DMS114 treated with DMSO at 0.1 percent for 48 hours (cell line): ENCODE measurements around the gene NAA30.

ENCODE experiments used
- DNase-seq: peaks from one replicate; lab custom pipeline; 2025; ENCODE audit not compliant: unreplicated experiment; lab: John Stamatoyannopoulos, UW

The NAA30 gene

DNA sequence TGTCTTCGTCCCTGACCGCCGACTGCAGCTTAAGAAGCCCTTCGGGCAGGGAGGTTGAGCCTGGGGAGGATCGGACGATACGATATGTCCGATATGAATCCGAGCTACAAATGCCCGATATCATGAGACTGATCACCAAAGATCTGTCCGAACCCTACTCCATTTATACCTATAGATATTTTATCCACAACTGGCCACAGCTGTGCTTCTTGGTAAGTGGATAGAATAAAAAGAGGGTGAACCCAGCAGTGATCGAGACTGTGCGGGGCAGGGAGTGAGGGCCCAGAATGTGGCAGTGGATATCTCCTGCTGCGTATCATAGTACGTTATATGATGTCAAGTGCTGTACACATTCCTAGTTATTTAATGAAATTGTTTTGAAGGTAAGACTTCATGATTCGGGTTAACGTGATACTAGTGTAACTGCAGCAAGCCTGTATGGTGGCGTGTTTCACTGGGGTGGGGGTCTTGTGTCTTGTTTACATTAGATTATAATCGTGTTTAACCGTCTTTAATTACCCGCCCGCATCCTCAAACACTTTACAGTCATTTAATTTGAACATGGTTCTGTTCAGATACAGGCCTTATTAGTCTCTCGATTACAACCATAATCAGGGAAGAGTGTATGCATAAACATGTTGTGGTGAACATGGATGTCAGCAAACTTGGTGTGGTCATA lies 1.3 kb downstream of the NAA30 start:
- DNase-seq, result no peak

DNA sequence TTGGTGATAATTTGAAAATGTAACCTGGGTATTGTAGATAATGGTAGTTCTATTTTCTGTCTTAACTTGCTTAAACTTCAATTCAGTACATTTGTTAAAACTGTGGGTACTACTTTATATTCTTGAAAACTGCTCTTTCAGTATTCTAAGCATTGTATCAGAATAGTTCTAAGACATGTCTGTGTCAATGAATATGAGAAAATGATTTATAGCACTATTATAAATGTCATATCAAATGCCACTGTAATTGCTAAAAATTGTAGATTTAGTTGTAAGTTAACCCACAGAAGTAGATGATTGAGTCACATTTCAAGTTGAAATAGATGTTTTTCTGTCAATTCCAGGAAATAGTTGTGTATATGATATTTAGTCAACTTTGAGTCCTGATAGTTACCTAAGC lies 2.4 kb downstream of the NAA30 start:
- no peak for DNase-seq

DNA sequence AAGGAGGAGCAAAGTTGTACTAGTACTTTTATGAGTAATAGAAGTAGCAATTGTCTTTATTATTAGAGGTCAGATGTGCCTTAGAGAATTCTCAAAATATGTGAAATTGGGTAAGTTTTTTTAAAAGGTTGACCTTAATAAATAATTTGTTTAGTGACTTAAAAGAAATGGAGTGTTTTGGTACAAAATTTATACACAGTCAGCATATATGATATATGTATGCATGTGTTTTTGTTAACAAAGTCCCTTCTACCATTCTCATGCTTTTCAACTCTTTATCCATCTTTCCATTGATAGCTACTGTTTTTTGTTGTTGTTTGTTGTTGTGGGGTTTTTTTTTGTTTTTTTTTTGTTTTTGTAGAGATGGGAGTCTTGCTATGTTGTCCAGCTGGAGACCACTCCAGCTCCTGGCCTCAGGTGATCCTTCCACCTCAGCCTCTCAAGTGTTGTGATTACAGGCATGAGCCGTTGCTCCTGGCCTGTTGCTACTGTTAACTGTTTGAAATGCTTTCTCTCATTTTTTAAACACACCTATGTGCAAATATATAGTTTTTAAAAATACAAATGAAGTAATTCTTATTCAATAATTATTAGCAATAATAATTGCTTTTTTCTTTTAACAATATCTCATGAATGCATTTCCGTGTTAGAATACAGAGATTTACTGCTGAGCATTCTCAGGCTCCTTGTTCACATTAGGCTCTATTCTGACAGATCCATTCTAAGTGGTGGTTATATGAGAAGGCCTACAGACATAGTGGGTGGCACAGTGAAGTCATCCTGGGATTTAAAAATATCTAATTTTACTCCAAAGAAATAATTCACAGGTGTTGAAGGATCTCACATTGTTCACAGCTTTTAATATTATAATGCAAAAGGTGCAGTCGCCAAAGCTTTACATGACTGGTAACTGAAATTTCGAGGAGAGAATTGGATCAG lies 10.4 kb downstream of the NAA30 start:
- DNase-seq, result no peak

DNA sequence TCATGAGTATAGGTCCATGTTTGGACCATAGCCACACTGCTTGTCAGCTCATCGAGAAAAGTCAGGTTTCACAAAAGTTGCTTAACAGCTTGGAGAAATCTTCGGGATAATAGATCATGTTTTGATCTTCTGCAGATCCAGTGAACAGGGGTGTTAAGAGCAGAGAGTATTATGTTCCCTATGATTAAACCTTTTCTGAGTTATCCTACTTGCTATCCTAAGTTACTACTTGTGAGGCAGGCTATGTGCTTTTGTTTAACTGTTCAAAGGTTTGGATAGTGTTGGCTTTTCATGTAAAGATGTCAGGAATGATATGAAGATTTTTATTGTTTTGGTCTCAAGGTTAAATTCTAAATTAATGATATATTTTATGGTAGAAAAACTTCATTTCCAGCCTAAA lies 11.1 kb downstream of the NAA30 start:
- no peak for DNase-seq

DNA sequence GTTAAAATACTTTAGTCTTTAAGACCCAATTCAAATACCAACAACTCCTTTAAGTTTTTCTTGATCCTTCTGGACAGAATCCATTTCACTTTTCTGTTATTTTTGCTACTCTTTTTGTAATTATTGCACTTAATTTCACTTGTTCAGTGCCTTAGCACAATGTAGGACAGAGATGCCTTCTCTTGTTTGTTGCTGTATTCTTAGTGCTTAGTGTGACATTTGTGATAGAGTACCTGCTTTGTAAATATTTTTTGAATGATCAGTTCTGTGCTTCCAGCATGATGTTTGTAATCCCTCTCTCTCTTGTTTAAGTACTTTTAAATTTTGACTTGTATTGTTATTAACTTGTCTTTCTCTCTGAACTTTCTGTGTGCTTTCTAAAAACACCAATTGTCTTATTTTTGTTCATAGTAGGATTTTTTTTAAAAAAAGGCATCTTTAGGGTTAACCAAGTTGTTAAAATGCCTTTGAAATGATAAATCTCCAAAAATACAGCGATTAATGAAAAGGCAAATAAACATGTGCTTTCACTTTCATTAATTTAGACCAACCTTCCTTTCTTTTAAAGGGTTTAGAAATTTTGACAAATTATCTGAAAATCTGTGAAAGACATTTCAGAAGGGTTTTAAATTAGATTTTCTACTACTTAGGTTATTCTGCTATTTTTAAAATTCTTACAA lies 11.9 kb downstream of the NAA30 start:
- DNase-seq, result no peak

DNA sequence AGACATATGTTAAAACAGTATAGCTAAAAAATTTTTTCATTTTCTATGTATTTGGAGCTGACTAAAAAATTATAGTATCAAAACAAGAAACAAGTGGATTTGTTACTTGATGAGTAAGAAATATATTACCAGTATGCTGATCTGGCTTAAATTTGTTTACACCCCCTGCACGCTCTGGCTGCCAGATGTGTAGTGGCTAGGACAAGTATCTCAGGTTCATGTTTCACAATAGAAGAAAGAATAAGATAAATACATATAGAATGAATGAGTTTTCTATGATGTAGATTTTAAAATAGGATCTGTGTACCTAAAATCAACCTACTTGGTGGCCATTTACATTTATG lies 13.1 kb downstream of the NAA30 start:
- no peak for DNase-seq

DNA sequence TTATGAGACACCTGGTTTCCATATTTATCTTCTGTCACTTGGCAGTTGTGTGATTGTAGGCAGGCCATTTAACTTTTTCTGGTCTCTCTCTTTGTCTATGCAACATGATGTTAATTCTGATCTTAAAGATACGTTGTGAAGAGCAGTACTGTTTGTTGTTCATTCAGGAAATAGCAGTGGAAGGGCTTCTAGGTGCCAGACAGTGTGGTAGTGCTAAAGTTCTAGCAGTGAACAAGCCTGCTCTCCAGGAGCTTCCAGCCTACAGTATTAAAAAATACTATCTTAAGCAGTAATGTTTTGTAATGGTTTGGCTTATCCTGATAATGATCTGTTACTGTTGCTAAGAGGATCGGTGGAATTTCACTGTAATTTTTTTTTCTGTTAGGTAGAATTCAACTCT lies 15.2 kb downstream of the NAA30 start:
- no peak for DNase-seq

DNA sequence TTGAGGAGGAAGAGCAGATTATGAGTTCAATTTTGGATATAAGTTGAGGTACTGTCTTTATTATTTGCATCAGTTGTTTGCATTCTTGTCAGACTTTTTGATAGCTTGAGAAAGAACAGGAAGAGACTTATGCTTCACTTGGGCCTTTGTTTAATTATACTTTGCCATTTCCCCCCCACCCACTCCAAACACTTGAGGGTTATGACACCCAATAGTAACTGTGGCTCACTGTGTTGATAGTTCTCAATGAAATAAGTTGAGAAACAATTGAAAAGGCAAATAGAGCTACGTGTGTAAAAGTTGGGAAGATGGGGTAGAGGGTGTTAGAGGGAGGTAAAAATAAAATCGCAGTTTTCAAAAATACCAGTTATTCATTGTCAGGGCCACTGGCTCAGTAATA lies 17.7 kb downstream of the NAA30 start:
- DNase-seq, result no peak

DNA sequence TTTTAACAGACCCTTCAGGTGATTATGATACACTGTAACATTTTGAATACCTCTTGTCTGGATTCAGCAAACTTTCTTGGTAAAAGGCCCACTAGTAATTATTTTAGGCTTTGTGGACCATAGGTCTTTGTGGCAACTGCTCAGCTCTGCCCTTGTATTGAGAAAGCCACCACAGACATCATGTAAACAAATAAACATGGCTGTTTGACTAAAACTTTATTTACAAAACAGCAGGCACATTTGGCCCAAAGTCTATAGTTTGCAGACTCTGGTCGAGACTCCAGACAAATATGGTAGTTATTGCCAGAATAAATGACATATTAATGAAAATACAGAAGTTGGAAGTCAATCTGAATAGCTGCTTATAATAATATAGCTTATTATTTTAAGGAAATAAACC lies 18.2 kb downstream of the NAA30 start:
- DNase-seq, result no peak

DNA sequence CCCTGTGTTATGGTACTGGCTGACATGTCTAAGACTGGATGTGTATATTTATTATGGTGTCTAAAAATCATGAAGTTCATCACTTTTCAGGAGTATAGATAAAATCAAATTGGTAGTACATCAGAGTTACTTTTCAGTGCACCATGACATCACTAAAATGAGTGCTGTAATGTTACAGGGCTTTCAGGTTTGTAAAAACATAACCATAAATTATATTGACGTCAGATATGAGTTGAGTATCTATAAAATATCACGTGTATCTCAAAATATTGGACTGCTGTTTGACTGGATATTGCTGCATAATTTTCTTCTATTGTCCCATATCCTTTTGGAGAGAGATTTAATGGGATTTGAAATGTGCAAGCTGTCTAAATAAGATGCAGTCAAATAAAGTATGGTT lies 22.0 kb downstream of the NAA30 start:
- no peak for DNase-seq

DNA sequence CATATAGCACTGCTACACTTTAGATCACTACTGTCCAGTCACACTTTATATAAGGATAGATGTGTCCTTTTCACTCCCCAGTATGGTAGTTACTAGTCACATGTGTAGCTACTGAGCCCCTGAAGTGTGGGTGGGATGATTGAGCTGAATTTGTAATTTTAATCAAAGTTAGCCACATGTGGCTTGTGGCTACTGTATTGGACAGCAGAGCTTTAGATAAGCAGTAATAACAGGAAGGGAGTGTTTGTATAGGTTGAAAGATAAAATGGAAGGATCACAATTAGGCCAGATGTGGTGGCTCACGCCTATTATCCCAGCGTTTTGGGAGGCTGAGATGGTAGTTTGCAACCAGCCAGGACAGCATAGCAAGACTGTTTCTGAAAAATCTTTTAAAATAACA lies 23.5 kb downstream of the NAA30 start:
- DNase-seq, result no peak

DNA sequence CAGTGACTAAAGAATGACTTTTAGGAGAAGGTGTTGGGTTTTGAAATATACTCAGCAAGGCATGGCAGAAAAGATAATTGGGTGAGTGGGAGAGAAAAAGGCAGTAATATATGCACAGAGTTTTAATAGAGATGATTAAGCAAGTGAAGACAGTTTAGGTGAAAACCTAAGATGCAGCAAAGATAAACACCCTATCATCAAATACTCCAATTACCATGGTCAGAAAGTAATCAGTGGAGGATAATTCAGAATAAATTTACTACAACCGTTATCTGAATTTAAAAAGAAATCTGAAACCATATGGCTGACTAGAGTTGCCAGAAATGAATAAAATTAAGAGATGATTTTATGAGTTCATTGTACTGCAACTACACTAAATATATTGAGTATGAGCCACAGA lies 26.8 kb downstream of the NAA30 start:
- DNase-seq, result no peak

DNA sequence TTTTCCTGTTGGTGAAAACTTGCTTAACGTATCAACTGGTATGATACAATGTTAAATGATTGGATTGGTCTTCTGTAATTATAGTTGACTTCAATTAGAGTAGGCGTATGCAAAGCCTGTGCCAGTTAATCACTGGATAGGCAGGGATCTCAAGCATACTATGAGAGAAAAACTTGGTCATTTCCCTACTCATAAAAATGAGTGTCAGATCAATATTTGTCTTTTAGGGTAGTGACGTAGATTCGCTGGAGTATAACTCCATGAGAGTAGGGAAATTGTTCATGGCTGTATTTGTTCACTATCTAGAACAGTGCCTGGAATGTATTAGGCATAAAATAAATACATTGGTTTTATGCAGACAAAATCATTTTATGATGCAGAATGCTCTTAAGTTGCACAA lies 28.6 kb downstream of the NAA30 start:
- DNase-seq, result no peak

DNA sequence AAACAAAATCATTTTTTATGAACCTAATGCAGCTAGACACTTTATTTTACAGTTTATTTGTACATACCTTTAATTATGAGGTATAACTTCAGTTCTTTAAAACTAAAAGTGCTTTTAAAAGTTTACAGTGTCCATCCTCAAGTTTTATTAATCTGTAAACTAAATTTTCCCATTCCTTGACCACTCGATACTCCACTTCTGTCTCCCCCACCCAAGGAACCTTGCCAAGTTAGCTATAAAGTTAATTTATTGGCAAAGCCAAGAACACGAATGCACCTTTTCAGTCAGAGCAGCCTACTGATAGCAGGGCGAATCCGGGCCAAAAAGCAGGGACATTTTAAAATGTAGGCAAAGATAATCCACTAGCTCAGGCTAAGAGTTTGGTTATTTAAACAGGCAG lies 29.6 kb downstream of the NAA30 start:
- no peak for DNase-seq

DNA sequence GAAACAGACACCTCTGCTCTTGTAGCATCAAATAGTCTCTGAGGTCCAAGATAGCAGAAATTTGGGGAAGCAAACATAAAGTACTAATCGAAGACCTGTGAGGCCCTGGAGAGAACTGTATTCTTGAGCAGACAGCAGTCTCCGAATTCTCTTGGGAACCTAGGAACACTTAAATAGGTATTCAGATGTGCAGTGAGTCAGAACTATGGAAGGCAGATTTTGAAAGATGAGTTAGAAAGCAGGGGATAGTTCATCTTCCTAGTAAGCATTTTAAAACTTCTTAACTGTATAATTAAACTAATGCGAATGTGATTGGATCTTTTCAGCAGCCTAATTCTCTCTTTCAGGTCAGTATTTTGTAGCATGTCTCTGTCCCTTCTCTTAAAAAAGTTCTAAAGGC lies 30.6 kb downstream of the NAA30 start:
- DNase-seq, result no peak

DNA sequence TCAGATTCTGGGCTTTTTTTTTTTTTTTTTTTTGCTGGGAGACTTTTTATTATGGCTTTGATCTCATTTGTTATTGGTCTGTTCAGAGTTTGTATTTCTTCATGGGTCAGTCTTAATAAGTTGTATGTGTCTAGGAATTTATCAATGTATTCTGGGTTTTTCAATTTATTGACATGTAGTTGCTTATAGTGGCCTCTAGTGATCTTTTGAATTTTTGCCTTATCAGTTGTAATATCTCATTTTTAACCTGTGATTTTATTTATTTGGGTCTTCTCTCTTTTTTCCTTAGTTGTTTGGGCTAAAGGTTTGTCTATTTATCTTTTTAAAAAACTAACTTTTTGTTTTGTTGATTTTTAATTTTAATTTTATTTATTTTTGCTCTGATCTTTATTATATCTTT lies 45.5 kb downstream of the NAA30 start:
- no peak for DNase-seq

DNA sequence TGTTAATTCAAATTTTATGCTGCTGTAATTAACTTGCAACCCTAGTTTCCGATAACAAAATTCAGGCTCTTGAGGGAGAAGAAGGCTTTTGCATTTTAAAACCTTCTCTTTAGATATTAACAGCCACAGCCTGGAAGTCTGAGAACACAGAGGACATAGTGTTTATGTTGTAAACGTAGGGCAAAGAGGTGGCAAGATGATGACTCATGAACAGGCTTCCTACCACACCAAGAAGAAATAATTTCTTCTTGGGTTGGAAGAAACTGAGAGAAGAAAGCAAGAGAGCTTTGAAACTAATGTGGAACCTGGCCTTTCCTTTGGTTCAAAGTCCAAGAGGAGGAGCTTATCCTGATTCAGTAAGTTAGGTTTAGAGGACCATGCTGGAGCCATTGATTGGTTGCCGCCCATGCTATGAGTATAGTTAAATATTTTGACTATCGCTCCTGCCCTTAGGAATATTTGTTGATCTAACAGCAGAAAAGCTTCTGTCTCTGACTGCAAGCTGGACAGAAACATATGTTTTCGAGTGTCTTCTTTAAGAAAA lies 71.5 kb downstream of the NAA30 start:
- no peak for DNase-seq

DNA sequence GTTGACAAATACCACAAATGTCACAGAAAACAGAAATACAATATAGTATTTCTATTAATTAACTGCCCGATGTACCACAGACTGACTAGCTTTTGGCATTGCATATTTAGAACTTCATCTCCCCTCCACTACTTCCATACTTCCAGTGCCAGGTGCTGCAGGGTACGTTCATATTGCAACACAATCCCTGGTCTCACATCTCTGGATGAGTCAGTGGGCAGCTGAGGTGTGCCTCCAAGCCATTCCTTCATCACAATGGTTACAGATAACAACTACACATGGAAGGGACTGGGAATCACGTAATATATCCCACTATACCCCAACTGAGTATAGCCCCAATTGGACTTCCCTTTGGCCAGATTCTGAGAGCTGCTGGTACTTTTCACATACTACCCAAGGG lies 72.2 kb downstream of the NAA30 start:
- DNase-seq, result no peak

DNA sequence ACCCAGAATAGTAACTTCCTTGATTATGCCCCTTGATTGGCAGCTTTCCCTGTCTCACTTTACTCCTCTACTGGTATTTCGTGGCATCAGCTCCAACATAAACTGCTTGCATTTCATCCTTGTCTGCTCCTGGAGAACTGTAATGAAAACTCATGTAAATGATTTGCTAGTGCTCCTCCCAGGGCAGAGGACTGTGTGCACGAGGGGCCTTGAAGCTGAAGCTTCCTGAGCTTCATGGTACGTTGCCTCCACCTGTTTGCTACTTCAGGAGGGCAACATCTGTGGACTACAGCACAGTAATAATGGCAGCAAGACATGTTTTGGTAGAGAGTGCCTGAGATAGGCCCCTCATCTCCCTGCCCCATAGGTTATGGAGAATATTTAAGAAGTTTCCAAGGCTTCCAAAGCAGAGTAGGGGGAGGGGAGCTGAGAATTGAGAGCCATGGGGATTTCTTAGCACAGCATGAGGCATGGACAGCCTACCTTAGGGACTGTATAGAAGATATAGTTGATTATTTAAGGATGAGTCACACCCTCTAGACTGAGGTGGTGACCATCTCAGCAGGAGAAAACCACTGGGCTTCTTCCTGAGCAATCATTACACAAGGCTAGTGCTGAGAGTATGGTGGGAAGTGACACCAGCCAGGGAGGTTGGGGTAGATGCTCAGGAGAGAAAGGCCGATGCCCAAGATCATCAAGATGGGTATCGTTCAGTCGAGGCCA lies 73.8 kb downstream of the NAA30 start:
- DNase-seq, result no peak
